C1 segment of cervical spinal cord (tissue), 14 donors: ENCODE measurements around the gene VAV2.

Source experiments
- DNase-seq, 14 donors: peaks; one replicate each; lab custom pipeline; 2025; lab: John Stamatoyannopoulos, UW

Gene VAV2

GRCh38 chr9:133837627-133838597 is 154.2 kb downstream of the VAV2 start:
- DNase-seq = no peak

GRCh38 chr9:133836818-133837217 is 155.3 kb downstream of the VAV2 start:
- no peak for DNase-seq

- DNase-seq = no peak
Measured at GRCh38 chr9:133836001-133836758, 155.9 kb downstream of the VAV2 start.

GRCh38 chr9:133835262-133835901 is 156.7 kb downstream of the VAV2 start:
- DNase-seq = no peak

GRCh38 chr9:133834080-133834976 is 157.8 kb downstream of the VAV2 start:
- DNase-seq = no peak

GRCh38 chr9:133833388-133834025 is 158.6 kb downstream of the VAV2 start:
- DNase-seq = no peak

- DNase-seq = peak in 2 of 14 donors; percentile 19 to 28
Measured at GRCh38 chr9:133832877-133833276, 159.2 kb downstream of the VAV2 start.

GRCh38 chr9:133830711-133831110 is 161.4 kb downstream of the VAV2 start:
- no peak for DNase-seq

GRCh38 chr9:133830310-133830709 is 161.8 kb downstream of the VAV2 start:
- DNase-seq = no peak

- no peak for DNase-seq
Measured at GRCh38 chr9:133828338-133828997, 163.7 kb downstream of the VAV2 start.

- DNase-seq = no peak
Measured at GRCh38 chr9:133826289-133827085, 165.6 kb downstream of the VAV2 start.

GRCh38 chr9:133825555-133826218 is 166.4 kb downstream of the VAV2 start:
- DNase-seq = no peak

GRCh38 chr9:133824802-133825186 is 167.3 kb downstream of the VAV2 start:
- DNase-seq = no peak

- DNase-seq = no peak
Measured at GRCh38 chr9:133824106-133824801, 167.9 kb downstream of the VAV2 start.

- DNase-seq = no peak
Measured at GRCh38 chr9:133823189-133824105, 168.7 kb downstream of the VAV2 start.

- no peak for DNase-seq
Measured at GRCh38 chr9:133822430-133823065, 169.6 kb downstream of the VAV2 start.
